Smooth muscle cell (in vitro differentiated cells): ENCODE measurements around the gene MYG1. TPM values are rescaled to one million over a fixed set of nuclear protein-coding genes. Genes with fewer than 3 reads are reported as not detected.
A peak's percentile ranks its signal among the peaks of the same experiment; 100 is the strongest.

Source experiments
- DNase-seq: peaks from one replicate; lab custom pipeline; 2025; ENCODE audit not compliant: unreplicated experiment; lab: John Stamatoyannopoulos, UW
- H2AFZ ChIP-seq: fragments of 200-600 bp; sonication (generic); 2 replicates; pipeline ENCODE4 v1.6.0; 2016; ENCODE audit warnings: antibody characterized with exemption, low read depth, mild to moderate bottlenecking
- H3F3A ChIP-seq: fragments of 200-600 bp; sonication (generic); 2 replicates; pipeline ENCODE4 v1.6.0; 2017; ENCODE audit warnings: antibody characterized with exemption, low read depth
- H3K27ac ChIP-seq: fragments of 200-600 bp; sonication (generic); 2 replicates; pipeline ENCODE4 v1.5.1; 2016; ENCODE audit warnings: low read depth, mild to moderate bottlenecking
- H3K27me3 ChIP-seq: fragments of 200-600 bp; sonication (generic); 2 replicates; pipeline ENCODE4 v1.6.1; 2016; ENCODE audit warnings: low read depth, mild to moderate bottlenecking
- H3K36me3 ChIP-seq: fragments of 200-600 bp; sonication (generic); 2 replicates; pipeline ENCODE4 v1.5.1; 2016; ENCODE audit warnings: low read depth
- H3K4me1 ChIP-seq: fragments of 200-600 bp; sonication (generic); 2 replicates; pipeline ENCODE4 v1.5.1; 2016; ENCODE audit warnings: low read depth
- H3K4me2 ChIP-seq: fragments of 200-600 bp; sonication (generic); 2 replicates; pipeline ENCODE4 v1.6.0; 2016; ENCODE audit warnings: mild to moderate bottlenecking
- H3K4me3 ChIP-seq: fragments of 200-600 bp; sonication (generic); 2 replicates; pipeline ENCODE4 v1.5.1; 2016; ENCODE audit warnings: mild to moderate bottlenecking
- H3K79me2 ChIP-seq: fragments of 200-600 bp; sonication (generic); 2 replicates; pipeline ENCODE4 v1.6.0; 2016; ENCODE audit warnings: low read depth, mild to moderate bottlenecking
- H3K9ac ChIP-seq: fragments of 200-600 bp; sonication (generic); 2 replicates; pipeline ENCODE4 v1.6.0; 2016; ENCODE audit warnings: low read depth
- H3K9me3 ChIP-seq: fragments of 200-600 bp; sonication (generic); replicated peaks from 2 replicates; pipeline ENCODE4 v1.5.1; 2016; ENCODE audit warnings: low read depth
- H4K20me1 ChIP-seq: fragments of 200-600 bp; sonication (generic); 2 replicates; pipeline ENCODE4 v1.6.0; 2016; ENCODE audit warnings: low read depth
- CTCF ChIP-seq: fragments of 200-600 bp; sonication (generic); IDR thresholded peaks from 2 replicates; pipeline ENCODE4 v1.5.1; 2017; ENCODE audit warnings: borderline replicate concordance, mild to moderate bottlenecking, antibody characterized with exemption; ENCODE audit not compliant: insufficient read depth, poor library complexity, severe bottlenecking
- WGBS: methylation state at CpG from one replicate; pipeline ENCODE4 v1.1.7; 2016; ENCODE audit warnings: low lambda C conversion rate; 5-methylcytosine and 5-hydroxymethylcytosine counted together
- polyA plus RNA-seq: library from polyadenylated mRNA; unstranded; fragments of >200 nt; fragmentation: Nextera tagmentation; extraction: Ambion mirVana; gene quantifications from 2 replicates; pipeline ENCODE4 v1.2.1, GENCODE V29; 2016
- total RNA-seq: library from RNA; depleted of rRNA; stranded (reverse); fragments of >200 nt; gene quantifications from 2 replicates; pipeline ENCODE4 v1.2.3, GENCODE V29; 2014

MYG1 gene
- total RNA-seq (30.8 and 39.1 TPM in 2 replicates), polyA plus RNA-seq (56.9 and 60.9 TPM in 2 replicates)

GRCh38 chr12:53299454-53300180, at the start of gene MYG1:
TSS of gene MYG1 (plus strand) at chr12:53299695. CDS start at chr12:53299738, 43 bp downstream.
- Histone ChIP-seq H4K20me1 (no peaks in the 10 kb centered on the region), H3K9me3 (no peaks in the 10 kb centered on the region), H3K79me2 (peaks cover 46% of the 10 kb centered on the region), H3K4me1 (peaks cover 25% of the 10 kb centered on the region), H3K36me3 (no peaks in the 10 kb centered on the region), H3F3A (peaks cover 26% of the 10 kb centered on the region), H3K4me2 (peak within 1 kb of the TSS; percentile 93), H3K27ac (peak within 1 kb of the TSS; percentile 94), H2AFZ (peak within 1 kb of the TSS; percentile 55), H3K4me3 (peak within 1 kb of the TSS; percentile 85), H3K27me3 (no peaks in the 10 kb centered on the region), H3K9ac (peak within 1 kb of the TSS; percentile 87)
- peak; percentile 68 for DNase-seq
- peak; percentile 3 for TF ChIP-seq CTCF
- 2% methylated on average over 50 of the region's 51 CpGs for WGBS

- Histone ChIP-seq H3K9me3 (no peaks in the 10 kb centered on the region), H4K20me1 (no peaks in the 10 kb centered on the region), H3K27ac (peak overlapping the region; percentile 73), H3K79me2 (peaks cover 16% of the 10 kb centered on the region), H2AFZ (peak overlapping the region; percentile 95), H3K36me3 (no peaks in the 10 kb centered on the region), H3F3A (peaks cover 6% of the 10 kb centered on the region), H3K4me1 (peaks cover 10% of the 10 kb centered on the region), H3K27me3 (no peaks in the 10 kb centered on the region), H3K4me2 (peak overlapping the region; percentile 96), H3K4me3 (peak overlapping the region; percentile 93), H3K9ac (peak overlapping the region; percentile 69)
- DNase-seq, result peak; percentile 63
- peak; percentile 38 for TF ChIP-seq CTCF
- 1% methylated on average over 34 of the region's 51 CpGs for WGBS
Measured at GRCh38 chr12:53251477-53252348, 47.8 kb upstream of the MYG1 start.

- Histone ChIP-seq H3K36me3 (no peaks in the 10 kb centered on the region), H3K9me3 (no peaks in the 10 kb centered on the region), H3F3A (peaks cover 6% of the 10 kb centered on the region), H3K27ac (peak overlapping the region; percentile 73), H3K4me2 (peak overlapping the region; percentile 96), H4K20me1 (no peaks in the 10 kb centered on the region), H3K9ac (peak overlapping the region; percentile 69), H2AFZ (peak overlapping the region; percentile 95), H3K4me3 (peak overlapping the region; percentile 93), H3K4me1 (peaks cover 10% of the 10 kb centered on the region), H3K27me3 (no peaks in the 10 kb centered on the region), H3K79me2 (peaks cover 16% of the 10 kb centered on the region)
- no peak for DNase-seq
- WGBS, result 18% methylated on average over 18 of the region's 19 CpGs
- no peak for TF ChIP-seq CTCF
Measured at GRCh38 chr12:53252349-53252916, 47.1 kb upstream of the MYG1 start.
